Measurements from ENCODE around the gene ARHGAP26.

Gene ARHGAP26

DNA sequence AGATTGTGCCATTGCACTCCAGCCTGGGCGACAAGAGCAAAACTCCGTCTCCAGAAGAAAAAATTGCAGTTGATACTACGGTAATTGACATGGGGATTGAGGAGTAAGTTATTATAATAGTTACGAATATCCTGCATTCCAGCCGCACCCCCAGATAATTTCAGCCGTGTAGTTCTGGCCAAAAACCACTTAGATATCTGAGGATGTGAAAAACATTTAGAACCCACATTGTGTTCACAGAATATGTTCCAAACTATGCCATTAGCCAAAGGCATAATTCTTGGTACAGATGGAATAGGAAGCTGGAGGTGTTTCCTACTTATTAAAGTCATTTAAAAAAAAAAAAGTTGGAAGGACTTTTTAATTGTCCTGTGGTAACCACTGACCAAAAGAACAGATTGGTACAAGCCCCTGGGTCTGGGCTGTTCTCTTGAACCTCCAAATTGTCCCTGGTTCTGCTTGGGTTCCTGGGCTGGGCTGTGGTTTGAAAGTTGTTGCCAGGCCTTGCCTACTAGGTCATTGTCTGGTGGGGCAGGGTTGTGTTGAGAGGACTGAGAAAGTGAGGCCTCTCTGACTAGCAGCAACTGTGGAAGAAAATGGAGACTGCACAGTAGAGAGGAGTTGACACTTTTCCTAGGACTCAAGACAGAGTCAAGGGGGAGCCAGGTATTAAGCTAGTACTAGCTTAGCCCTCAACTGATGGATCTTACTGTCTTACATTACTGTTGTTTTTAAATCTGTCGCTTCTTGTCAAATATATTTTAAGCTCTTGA is 434.5 kb downstream of the ARHGAP26 start:
- Histone ChIP-seq H3K27me3 (ENCODE audit: control insufficient read depth, insufficient read depth, low read length) (no peaks in the 10 kb centered on the region), H3K4me3 (ENCODE audit: low read length) (no peak overlapping the region), H3K36me3 (ENCODE audit: control insufficient read depth, insufficient read depth, low read length) (no peaks in the 10 kb centered on the region), H3K4me1 (ENCODE audit: control insufficient read depth, insufficient read depth, low read length) (peaks cover 28% of the 10 kb centered on the region), H3K9me3 (ENCODE audit: control insufficient read depth, low read length) (no peaks in the 10 kb centered on the region), H3K9ac (ENCODE audit: low read length) (no peak overlapping the region)

DNA sequence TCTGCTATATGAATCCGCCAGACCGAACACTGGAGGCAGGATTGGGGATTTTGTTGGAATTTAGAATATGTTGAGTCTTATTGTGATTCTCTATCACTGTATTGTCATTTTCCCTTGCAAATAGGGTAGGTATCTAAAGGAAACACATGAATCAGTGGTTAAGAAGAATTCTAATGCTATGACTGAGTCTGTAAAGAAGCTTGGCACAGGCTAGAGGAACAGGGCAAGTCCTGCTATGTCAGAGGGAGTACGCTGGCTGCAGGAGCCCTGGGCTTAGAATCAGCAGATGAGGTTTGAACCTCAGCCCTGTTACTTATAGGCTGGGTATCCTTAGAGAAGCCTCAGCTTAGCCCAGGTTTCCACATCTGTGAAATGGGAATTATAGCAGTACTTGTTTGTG is 435.2 kb downstream of the ARHGAP26 start:
- no peaks in the 10 kb centered on the region for H3K9me3 ChIP-seq (ENCODE audit: control insufficient read depth, low read length)
- H3K4me3 ChIP-seq (ENCODE audit: low read length) = no peak overlapping the region
- no peaks in the 10 kb centered on the region for H3K27me3 ChIP-seq (ENCODE audit: control insufficient read depth, insufficient read depth, low read length)
- no peaks in the 10 kb centered on the region for H3K36me3 ChIP-seq (ENCODE audit: control insufficient read depth, insufficient read depth, low read length)
- H3K9ac ChIP-seq (ENCODE audit: low read length) = no peak overlapping the region
- H3K4me1 ChIP-seq (ENCODE audit: control insufficient read depth, insufficient read depth, low read length) = peaks cover 28% of the 10 kb centered on the region

DNA sequence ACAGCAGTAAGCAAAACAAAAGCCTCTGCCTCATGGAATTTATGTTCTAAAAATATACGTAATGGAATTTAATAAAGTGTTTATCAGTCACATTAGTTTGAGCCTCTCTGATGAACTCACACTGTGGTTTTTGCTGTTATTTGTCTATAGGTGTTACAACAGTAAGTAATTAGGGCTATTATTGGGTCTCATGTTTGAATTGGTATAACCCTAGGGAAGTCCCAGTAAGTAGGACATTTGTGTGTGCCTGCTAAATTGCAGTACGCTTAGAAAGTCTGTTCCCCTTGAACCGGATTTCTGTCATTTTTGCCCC is 435.7 kb downstream of the ARHGAP26 start:
- Histone ChIP-seq H3K9me3 (ENCODE audit: control insufficient read depth, low read length) (no peaks in the 10 kb centered on the region), H3K4me3 (ENCODE audit: low read length) (no peak overlapping the region), H3K9ac (ENCODE audit: low read length) (no peak overlapping the region), H3K27me3 (ENCODE audit: control insufficient read depth, insufficient read depth, low read length) (no peaks in the 10 kb centered on the region), H3K4me1 (ENCODE audit: control insufficient read depth, insufficient read depth, low read length) (peaks cover 28% of the 10 kb centered on the region), H3K36me3 (ENCODE audit: control insufficient read depth, insufficient read depth, low read length) (no peaks in the 10 kb centered on the region)

DNA sequence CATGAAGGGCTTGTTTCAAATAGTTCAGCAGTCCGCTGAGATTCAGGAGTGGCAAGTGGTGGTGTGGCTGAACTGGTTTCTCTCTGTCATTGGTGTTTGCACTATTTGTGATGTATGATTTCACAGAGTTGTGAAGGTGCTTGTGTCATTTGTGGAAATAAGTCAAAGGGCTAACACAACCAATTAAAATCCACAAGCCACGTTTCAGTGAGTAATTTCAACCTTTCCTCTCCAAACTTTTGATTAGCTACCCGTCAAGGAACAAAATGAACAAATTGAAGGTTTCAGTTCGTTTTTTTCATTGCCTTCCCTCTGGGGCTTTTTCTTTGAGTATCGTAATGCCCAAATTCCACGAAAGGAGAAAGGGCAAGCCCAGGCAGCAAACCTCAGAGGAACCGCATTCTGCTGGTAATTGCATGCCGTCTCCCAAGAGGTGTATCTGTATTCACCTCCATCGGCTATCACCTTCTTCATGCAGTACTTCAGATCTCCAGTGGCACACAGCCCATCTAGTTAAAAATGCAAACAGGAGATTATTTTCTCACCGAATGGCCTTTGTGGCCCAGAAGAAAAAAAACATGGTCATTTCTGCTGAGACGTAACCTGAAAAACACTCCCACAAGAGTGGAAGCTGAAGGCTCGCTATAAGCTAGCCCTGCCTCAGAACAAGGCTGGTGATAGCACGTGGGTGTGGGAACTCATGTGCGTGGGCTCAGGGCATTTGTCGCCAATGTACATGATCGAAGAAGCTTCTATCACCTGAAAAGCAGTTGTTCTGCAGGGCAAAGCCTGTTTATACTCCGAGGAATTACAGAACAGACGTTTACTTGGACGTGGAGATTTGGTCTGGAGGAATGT is 436.2 kb downstream of the ARHGAP26 start:
- H3K4me3 ChIP-seq (ENCODE audit: low read length) = no peak overlapping the region
- H3K9me3 ChIP-seq (ENCODE audit: control insufficient read depth, low read length) = no peaks in the 10 kb centered on the region
- no peaks in the 10 kb centered on the region for H3K36me3 ChIP-seq (ENCODE audit: control insufficient read depth, insufficient read depth, low read length)
- no peaks in the 10 kb centered on the region for H3K27me3 ChIP-seq (ENCODE audit: control insufficient read depth, insufficient read depth, low read length)
- peaks cover 28% of the 10 kb centered on the region for H3K4me1 ChIP-seq (ENCODE audit: control insufficient read depth, insufficient read depth, low read length)
- no peak overlapping the region for H3K9ac ChIP-seq (ENCODE audit: low read length)

DNA sequence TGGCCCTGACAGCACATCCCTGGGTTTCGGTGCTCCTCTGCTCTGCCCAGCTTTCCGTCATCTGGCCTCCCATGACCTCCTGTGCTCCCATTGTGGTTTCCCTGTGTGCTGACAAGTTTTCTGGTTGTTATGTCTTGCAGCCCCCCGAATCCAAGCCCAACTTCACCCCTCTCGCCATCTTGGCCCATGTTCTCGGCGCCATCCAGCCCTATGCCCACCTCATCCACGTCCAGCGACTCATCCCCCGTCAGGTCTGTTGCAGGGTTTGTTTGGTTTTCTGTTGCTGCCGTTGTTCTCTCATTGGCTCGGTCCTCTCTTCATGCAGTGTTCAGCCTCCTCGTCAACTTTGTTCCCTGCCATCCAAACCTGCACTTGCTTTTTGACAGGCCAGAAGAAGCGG is 436.9 kb downstream of the ARHGAP26 start:
- no peaks in the 10 kb centered on the region for H3K9me3 ChIP-seq (ENCODE audit: control insufficient read depth, low read length)
- peaks cover 28% of the 10 kb centered on the region for H3K4me1 ChIP-seq (ENCODE audit: control insufficient read depth, insufficient read depth, low read length)
- H3K9ac ChIP-seq (ENCODE audit: low read length) = no peak overlapping the region
- no peaks in the 10 kb centered on the region for H3K36me3 ChIP-seq (ENCODE audit: control insufficient read depth, insufficient read depth, low read length)
- no peak overlapping the region for H3K4me3 ChIP-seq (ENCODE audit: low read length)
- H3K27me3 ChIP-seq (ENCODE audit: control insufficient read depth, insufficient read depth, low read length) = no peaks in the 10 kb centered on the region

DNA sequence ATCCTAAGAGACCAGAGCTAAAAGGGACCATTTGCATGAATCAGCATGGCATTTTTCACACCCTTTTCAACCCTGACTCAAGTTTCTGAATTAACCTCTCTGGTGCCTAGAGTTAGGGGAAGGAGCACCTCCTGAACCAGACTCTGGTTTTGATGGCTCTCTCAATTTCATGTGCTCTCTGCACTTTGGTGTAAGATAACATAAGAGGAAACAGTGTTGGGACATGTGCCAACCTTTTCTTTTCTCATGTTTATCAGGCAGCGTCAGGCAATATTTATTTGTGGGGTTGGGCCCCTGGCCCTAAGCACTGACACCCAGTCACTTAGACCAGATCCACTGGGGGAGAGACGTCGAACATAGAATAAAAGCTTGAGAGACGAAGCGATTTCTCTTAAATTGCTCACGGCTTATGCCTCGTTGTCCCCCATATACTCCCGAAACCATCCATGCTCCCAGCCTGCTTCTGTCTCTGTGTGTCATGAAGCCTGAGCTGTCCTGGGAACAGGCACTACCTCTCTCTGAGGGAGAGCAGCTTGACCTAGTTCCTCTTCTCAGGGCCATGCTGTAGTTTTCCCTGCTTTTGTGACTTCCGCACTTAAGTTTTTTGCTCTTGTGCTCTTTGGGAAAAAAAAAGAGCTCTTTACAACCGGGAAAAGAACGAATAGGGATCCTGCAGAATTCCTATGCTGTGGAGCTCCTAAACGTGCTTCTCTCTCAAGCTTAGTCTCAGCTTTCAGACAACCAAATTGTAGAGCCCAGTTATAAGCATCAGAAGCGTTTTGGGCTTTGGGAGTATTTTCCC is 437.6 kb downstream of the ARHGAP26 start:
- H3K4me3 ChIP-seq (ENCODE audit: low read length) = no peak overlapping the region
- no peaks in the 10 kb centered on the region for H3K9me3 ChIP-seq (ENCODE audit: control insufficient read depth, low read length)
- no peaks in the 10 kb centered on the region for H3K27me3 ChIP-seq (ENCODE audit: control insufficient read depth, insufficient read depth, low read length)
- H3K4me1 ChIP-seq (ENCODE audit: control insufficient read depth, insufficient read depth, low read length) = peaks cover 28% of the 10 kb centered on the region
- no peaks in the 10 kb centered on the region for H3K36me3 ChIP-seq (ENCODE audit: control insufficient read depth, insufficient read depth, low read length)
- H3K9ac ChIP-seq (ENCODE audit: low read length) = peak overlapping the region; percentile 8

DNA sequence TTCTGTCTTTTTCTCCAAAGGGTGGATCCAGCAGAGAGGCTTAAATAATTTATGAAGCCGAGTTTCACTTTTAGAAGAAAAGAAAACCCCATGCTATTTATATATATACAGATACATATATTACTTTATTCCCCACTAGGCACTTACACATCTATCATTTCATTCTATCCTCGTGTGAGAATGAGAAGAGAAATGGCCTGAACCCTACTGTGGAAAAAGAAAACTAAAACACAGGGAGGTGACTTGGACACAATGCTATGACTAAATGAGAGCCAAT is 438.1 kb downstream of the ARHGAP26 start:
- Histone ChIP-seq H3K36me3 (ENCODE audit: control insufficient read depth, insufficient read depth, low read length) (no peaks in the 10 kb centered on the region), H3K9ac (ENCODE audit: low read length) (no peak overlapping the region), H3K27me3 (ENCODE audit: control insufficient read depth, insufficient read depth, low read length) (no peaks in the 10 kb centered on the region), H3K4me3 (ENCODE audit: low read length) (no peak overlapping the region), H3K4me1 (ENCODE audit: control insufficient read depth, insufficient read depth, low read length) (peaks cover 28% of the 10 kb centered on the region), H3K9me3 (ENCODE audit: control insufficient read depth, low read length) (no peaks in the 10 kb centered on the region)

DNA sequence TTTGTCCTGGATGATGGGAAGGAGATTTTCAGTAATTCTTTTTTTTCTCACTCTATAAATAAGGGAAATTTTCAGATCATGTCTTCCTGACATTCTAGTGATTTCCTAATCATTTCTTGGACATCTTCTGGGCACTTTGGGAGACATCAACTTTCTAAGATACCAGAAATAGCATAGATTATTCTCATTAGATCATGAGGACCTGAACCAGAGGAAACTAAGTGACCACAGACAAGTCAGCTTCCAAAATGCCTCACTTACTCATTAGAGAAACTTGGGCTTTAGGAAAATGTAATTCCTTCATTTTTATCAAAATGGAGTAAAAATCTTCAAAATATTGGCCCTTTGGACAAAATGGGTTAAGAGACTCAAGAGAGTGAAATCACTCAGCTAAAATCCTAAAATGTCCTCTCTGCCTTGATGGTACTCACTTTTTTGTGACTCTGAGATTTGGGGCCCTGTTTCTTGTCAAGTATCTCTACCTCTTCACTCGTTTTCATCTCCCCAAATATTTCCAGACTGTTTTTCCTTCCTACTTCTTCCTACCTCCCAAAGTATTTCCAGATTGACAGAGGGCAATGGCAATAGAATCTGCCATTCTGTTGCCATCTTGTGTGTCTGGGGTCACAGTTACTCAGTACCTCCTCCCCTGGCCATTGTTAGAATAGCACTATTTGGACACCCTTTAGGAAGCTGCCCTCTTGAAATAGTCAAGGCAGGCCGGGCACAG is 438.8 kb downstream of the ARHGAP26 start:
- H3K27me3 ChIP-seq (ENCODE audit: control insufficient read depth, insufficient read depth, low read length) = no peaks in the 10 kb centered on the region
- H3K9ac ChIP-seq (ENCODE audit: low read length) = no peak overlapping the region
- no peaks in the 10 kb centered on the region for H3K36me3 ChIP-seq (ENCODE audit: control insufficient read depth, insufficient read depth, low read length)
- H3K4me3 ChIP-seq (ENCODE audit: low read length) = no peak overlapping the region
- H3K4me1 ChIP-seq (ENCODE audit: control insufficient read depth, insufficient read depth, low read length) = peaks cover 28% of the 10 kb centered on the region
- H3K9me3 ChIP-seq (ENCODE audit: control insufficient read depth, low read length) = no peaks in the 10 kb centered on the region

DNA sequence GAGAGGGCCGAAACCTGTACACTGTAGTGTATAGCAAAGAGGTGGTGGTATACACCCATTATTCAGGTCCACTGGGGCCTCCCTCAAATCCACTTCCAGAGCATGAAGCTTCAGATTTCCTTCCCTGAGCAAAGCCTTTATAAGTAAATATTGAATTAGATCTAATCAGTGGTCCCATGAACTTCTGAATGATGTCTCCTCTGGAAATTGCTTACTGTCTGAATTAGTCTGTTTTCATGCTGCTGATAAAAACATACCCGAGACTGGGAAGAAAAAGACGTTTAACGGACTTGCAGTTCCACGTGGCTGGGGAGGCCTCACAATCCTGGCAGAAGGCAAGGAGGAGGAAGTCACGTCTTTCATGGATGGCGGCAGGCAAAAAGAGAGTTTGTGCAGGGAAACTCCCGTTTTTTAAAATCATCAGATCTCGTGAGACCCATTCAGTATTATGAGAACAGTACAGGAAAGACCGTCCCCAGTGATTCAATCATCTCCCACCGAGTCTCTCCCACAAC is 439.8 kb downstream of the ARHGAP26 start:
- no peaks in the 10 kb centered on the region for H3K9me3 ChIP-seq (ENCODE audit: control insufficient read depth, low read length)
- H3K4me1 ChIP-seq (ENCODE audit: control insufficient read depth, insufficient read depth, low read length) = peaks cover 28% of the 10 kb centered on the region
- no peaks in the 10 kb centered on the region for H3K27me3 ChIP-seq (ENCODE audit: control insufficient read depth, insufficient read depth, low read length)
- no peak overlapping the region for H3K4me3 ChIP-seq (ENCODE audit: low read length)
- H3K9ac ChIP-seq (ENCODE audit: low read length) = no peak overlapping the region
- H3K36me3 ChIP-seq (ENCODE audit: control insufficient read depth, insufficient read depth, low read length) = no peaks in the 10 kb centered on the region

DNA sequence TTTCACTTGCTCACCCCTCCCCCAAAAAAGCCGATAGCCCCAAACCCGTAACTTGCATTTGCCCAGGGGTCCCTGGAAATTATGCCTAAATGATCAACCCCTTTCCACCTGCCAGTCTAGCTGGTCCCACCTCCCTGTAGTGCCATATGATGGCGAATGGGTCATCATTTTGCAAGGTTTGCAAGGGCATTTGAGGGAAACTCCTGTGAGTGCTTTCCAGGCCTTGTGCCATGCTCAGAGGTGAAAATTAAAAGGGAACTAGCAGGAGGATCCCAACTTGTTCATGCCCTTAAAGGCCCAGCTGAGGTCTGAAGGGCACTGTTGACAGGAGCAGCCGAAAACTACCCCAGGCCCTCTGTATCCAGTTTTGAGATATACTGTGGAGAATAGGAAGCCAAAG is 440.4 kb downstream of the ARHGAP26 start:
- Histone ChIP-seq H3K36me3 (ENCODE audit: control insufficient read depth, insufficient read depth, low read length) (no peaks in the 10 kb centered on the region), H3K4me1 (ENCODE audit: control insufficient read depth, insufficient read depth, low read length) (peaks cover 28% of the 10 kb centered on the region), H3K4me3 (ENCODE audit: low read length) (no peak overlapping the region), H3K9me3 (ENCODE audit: control insufficient read depth, low read length) (no peaks in the 10 kb centered on the region), H3K27me3 (ENCODE audit: control insufficient read depth, insufficient read depth, low read length) (no peaks in the 10 kb centered on the region), H3K9ac (ENCODE audit: low read length) (no peak overlapping the region)

DNA sequence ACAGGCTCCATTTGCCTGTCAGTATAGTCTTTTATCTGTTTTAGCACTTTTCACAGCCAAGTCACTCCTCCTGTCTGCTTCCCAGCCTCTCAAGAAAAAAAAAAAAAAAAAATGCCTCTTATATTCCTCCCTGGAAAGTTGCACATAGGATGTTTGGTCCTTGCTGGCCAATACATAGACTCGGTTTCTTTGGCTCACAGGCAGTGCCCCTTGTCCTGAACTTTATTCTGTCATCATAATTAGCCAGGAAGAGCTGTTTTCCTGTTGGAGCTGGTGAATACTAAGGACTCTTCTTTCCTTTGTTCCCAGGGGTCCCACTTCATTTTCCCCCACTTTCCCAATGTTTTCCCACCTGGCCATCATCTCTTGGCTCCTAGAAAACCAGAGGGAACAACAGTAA is 442.1 kb downstream of the ARHGAP26 start:
- Histone ChIP-seq H3K27me3 (ENCODE audit: control insufficient read depth, insufficient read depth, low read length) (no peaks in the 10 kb centered on the region), H3K36me3 (ENCODE audit: control insufficient read depth, insufficient read depth, low read length) (no peaks in the 10 kb centered on the region), H3K4me1 (ENCODE audit: control insufficient read depth, insufficient read depth, low read length) (peaks cover 17% of the 10 kb centered on the region), H3K4me3 (ENCODE audit: low read length) (no peak overlapping the region), H3K9ac (ENCODE audit: low read length) (no peak overlapping the region), H3K9me3 (ENCODE audit: control insufficient read depth, low read length) (no peaks in the 10 kb centered on the region)
